Adipose tissue (tissue), 3 donors: ENCODE data around the gene COL27A1. TPM values are rescaled to one million over a fixed set of nuclear protein-coding genes. Genes with fewer than 3 reads are reported as not detected.

Experiments used
- H3K27ac ChIP-seq: one replicate; pipeline ENCODE4 v1.5.1; 2013; ENCODE audit warnings: low read depth, low read length
- WGBS, 3 donors: extraction: QIAGEN DNeasy Blood & Tissue Kit; methylation state at CpG; one replicate each; pipeline ENCODE4 v1.1.7; 2013; 5-methylcytosine and 5-hydroxymethylcytosine counted together
- polyA plus RNA-seq, 3 donors: library from polyadenylated mRNA; stranded (reverse); fragments of 200-250 nt; gene quantifications; one replicate each; pipeline ENCODE4 v1.2.3, GENCODE V29; 2013
- donor health status: healthy with polysubstance abuse.
- donor health status: Bipolar disorder and iron deficiency.
- donor health status: healthy.

The COL27A1 gene
- polyA plus RNA-seq, 3 donors: 9.3 to 20.6 (median 14.2) TPM

- 40 to 60% (median 49%) methylated on average over 3 of the region's 3 CpGs for WGBS, 3 donors
- H3K27ac ChIP-seq: no peak overlapping the region
Measured at GRCh38 chr9:114159691-114160090, 4.4 kb downstream of the COL27A1 start.

- WGBS, 3 donors: 71 to 90% (median 76%) methylated on average over 4 of the region's 4 CpGs
- no peak overlapping the region for H3K27ac ChIP-seq
Measured at GRCh38 chr9:114161513-114161912, 6.2 kb downstream of the COL27A1 start.

DNA sequence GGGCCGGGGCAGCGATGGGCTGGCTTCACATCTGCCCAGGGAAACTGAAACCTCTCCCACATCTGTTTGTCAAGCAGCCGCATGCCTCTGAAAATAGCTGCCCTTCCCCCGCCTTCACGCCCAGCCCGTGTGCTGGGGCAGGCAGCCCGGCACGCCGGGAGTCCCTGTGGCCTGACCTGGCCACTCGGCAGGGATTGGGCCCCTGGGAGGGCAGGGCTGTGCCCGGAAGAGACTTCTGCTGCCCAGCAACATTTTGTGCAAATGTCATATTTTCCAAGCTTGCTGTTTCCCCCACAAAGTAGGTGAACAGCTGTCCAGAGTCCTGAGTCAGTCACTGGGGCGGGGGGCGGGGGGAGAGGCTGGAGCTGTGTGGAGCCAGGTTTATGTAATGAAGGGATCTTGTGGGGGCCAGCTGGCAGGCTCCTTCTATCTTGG lies 8.2 kb downstream of the COL27A1 start:
- no peak overlapping the region for H3K27ac ChIP-seq

DNA sequence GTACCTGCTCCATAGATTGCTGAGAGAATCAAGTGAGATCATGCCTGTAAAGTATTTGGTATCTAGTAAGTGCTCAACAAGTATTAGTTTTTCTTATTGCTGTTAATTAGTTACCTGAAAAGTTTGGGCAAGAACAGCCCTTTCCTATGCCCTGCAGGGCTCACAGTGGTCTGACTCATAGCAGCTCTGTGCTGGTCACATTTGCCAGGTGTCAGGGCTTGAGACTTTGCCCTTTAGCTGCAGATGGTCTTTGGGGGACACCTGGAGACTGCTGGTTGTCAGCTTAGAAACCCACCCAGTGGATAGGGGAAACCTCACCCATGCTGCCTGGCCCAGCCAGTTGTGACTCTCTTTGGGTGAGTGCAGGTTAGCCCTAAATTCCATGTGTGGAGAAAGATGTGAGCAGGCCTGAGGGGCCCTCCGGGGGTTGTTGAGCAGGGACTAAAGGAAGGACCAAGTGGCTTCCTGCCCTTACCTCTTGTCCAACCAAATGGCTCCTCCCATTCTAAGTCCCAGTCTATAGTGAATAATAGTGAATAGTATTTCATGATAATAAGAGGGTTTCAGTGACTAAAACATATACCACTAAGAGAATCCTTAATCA lies 9.0 kb downstream of the COL27A1 start:
- whole genome bisulfite sequencing, 3 donors: 78 to 100% (median 92%) methylated on average over 1 of the region's 1 CpG
- no peak overlapping the region for H3K27ac ChIP-seq

More for the DNA sequence above, 8.2 kb downstream of the COL27A1 start:
- WGBS, 3 donors: 16 to 20% (median 19%) methylated on average over 13 of the region's 13 CpGs

GRCh38 chr9:114165407-114166102 lies 10.2 kb downstream of the COL27A1 start:
- WGBS, 3 donors: 90 to 95% (median 91%) methylated on average over 1 of the region's 1 CpG
- H3K27ac ChIP-seq: no peak overlapping the region

DNA sequence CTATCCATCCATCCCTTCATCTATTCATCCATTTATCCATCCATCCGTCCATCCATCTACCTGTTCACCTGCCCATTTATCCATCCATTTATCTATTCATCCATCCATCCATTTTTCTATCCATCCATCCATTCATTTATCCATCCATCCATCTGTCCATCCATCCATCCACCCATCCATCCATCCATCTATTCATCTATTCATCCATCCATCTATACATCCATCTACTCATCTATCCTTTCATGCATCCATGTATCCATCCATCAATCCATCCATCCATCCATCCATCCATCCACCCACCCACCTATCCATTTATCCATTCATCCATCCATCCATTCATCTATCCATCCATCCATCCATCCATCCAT lies 10.8 kb downstream of the COL27A1 start:
- 95 to 97% (median 96%) methylated on average over 1 of the region's 1 CpG for WGBS, 3 donors
- no peak overlapping the region for H3K27ac ChIP-seq

DNA sequence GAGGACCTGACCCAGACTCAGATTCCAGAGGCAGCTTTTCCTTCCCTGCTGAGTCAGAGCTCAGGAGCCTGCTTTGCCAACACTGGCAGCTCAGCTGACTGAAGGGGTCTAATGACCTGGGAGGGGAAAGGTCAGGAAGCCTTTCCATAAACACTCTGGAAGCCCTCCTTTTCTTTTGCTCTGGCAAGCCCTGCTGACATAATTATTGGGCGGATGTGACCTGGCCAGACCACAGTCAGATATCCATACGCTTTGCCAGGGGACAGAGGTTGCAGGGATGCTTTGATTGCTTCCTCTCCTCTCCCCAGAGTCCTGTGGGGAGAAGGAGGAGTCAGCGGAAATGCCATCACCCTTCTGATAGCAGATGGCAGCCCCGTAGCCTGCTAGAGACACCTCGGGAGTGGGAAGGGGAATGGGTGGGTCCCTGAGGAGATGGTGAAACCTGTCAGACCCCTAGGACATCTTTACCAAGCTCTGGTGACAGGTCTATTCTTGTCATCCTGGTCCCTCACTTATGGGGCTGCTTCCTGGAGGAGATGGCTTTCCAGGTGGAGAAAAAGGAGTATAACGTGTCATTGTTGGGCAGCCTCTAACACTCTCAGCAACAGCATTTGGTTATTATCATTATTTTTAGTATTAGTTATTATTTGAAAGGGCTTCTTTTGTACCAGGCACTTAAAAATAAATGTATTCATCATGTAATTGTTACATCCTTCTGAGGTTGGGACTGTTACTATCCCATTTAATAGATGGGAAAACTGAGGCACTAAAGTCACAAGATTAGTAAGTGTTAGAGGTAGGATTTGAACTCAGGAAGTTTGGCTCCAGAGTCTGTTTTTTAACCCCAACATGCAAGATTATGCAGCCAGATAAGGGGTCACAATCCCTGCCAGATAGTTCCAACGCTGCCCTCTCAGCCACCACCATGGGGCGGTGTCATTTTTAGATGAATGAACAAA lies 11.6 kb downstream of the COL27A1 start:
- WGBS, 3 donors: 75 to 88% (median 79%) methylated on average over 8 of the region's 8 CpGs
- no peak overlapping the region for H3K27ac ChIP-seq

GRCh38 chr9:114167591-114168091 lies 12.3 kb downstream of the COL27A1 start:
- WGBS, 3 donors: 75 to 86% (median 86%) methylated on average over 34 of the region's 34 CpGs
- H3K27ac ChIP-seq: no peak overlapping the region

DNA sequence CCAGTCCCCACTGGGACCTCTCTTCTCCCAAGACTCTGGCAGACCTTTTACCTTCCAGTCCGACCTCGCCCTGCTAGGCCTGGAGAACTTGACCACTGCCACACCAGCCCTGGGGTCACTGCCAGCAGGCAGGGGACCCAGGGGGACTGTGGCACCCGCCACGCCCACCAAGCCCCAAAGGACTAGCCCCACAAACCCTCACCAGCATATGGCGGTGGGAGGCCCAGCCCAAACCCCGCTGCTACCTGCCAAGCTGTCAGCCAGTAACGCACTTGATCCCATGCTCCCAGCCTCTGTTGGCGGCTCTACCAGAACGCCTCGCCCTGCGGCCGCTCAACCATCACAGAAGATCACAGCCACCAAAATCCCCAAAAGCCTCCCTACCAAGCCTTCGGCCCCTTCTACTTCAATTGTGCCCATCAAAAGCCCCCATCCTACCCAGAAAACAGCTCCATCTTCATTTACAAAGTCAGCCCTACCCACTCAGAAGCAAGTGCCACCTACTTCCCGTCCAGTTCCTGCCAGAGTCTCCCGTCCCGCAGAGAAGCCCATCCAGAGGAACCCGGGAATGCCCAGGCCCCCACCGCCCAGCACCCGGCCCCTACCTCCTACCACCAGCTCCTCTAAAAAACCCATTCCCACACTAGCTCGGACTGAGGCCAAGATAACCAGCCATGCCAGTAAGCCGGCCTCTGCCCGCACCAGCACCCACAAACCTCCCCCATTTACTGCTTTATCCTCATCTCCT lies 13.1 kb downstream of the COL27A1 start:
- WGBS, 3 donors: 90 to 94% (median 91%) methylated on average over 21 to 22 of the region's 22 CpGs
- H3K27ac ChIP-seq: no peak overlapping the region

GRCh38 chr9:114169029-114169951 lies 14.0 kb downstream of the COL27A1 start:
- no peak overlapping the region for H3K27ac ChIP-seq
- 85 to 88% (median 86%) methylated on average over 23 of the region's 23 CpGs for WGBS, 3 donors

- no peak overlapping the region for H3K27ac ChIP-seq
- WGBS, 3 donors: 75 to 80% (median 77%) methylated on average over 22 of the region's 22 CpGs
Measured at GRCh38 chr9:114169952-114170770, 14.8 kb downstream of the COL27A1 start.

DNA sequence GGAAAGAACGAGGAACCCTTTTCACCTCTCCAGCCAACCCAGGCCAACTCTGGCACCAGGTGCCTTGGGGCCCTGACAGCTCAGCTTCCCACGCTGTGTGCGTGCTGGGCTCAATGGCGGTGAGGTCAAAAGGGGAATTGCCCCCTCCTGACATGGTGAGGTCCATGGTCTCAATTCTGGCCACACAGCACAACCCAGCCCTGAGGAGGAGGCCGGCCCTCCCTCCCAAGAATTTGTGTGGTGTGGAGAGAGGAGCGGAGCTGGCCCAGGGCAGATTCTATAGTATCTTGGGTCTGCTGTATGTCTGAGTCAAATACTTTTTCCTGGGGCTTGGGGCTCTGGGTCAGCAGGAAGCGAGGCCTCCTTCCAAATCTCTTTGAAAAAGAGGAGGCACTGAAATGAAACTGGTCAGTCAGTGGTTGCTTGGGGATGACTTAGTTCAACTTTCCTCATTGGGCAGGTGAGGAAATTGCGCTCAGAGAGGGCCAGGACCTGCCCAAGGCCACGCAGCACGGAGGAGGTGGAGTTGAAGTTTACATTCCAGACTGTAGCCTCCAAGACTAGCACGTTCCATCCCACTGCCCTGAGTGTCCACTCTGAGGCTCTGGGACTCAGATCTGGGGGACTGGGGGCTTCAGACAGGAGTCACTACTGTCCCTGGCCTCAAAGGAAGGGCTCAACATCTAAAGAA lies 15.6 kb downstream of the COL27A1 start:
- H3K27ac ChIP-seq: no peak overlapping the region
- WGBS, 3 donors: 87 to 92% (median 91%) methylated on average over 11 of the region's 11 CpGs

DNA sequence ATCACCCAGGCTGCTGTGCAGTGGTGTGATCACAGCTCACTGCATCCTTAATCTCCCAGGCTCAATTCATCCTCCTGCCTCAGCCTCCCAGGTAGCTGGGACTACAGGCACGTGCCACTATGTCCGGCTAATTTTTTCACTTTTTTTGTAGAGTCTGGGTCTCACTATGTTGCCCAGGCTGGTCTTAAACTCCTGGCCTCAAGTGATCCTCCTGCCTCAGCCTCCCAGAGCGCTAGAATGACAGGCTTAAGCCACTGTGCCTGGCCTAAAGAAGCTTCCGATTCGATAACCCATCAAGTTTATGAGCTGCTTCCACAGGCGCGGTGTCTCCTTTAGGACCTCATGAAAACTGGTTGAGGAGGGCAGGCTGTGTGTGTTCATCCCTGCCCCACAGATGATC lies 16.2 kb downstream of the COL27A1 start:
- 93 to 96% (median 94%) methylated on average over 7 of the region's 7 CpGs for WGBS, 3 donors
- no peak overlapping the region for H3K27ac ChIP-seq

GRCh38 chr9:114172981-114173833 lies 17.9 kb downstream of the COL27A1 start:
- 53 to 71% (median 64%) methylated on average over 20 of the region's 20 CpGs for WGBS, 3 donors
- H3K27ac ChIP-seq: no peak overlapping the region

DNA sequence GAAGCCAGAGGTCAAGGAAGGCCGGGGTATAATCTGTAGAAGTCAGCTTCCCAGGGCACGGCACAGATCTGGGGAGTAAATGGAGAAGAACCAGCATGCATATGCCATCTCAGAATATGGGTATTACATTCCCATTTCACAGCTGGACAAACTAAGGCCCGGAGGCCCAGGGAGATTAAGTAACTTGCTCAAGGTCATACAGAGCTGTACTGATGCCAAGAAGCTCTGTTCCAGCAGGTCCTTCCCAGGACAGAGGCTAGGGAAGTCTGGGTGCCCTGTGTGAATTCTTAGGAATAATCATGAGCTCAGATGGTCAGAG lies 19.2 kb downstream of the COL27A1 start:
- WGBS, 3 donors: 42 to 73% (median 61%) methylated on average over 3 of the region's 3 CpGs
- no peak overlapping the region for H3K27ac ChIP-seq
